HepG2 (cell line): ENCODE data around the gene C12orf43. TPM values are rescaled to one million over a fixed set of nuclear protein-coding genes. Genes with fewer than 3 reads are reported as not detected.
A peak's percentile ranks its signal among the peaks of the same experiment; 100 is the strongest.

ENCODE experiments used
- CENPT ChIP-seq: sonication (generic); formaldehyde crosslinking; IDR thresholded peaks from 2 replicates; pipeline ENCODE4 v1.8.0; 2022; ENCODE audit warnings: low read depth, mild to moderate bottlenecking, moderate library complexity, missing genetic modification reagents
- HIVEP1 ChIP-seq: sonication (generic); formaldehyde crosslinking; IDR thresholded peaks from 2 replicates; pipeline ENCODE4 v1.4.0; 2020; ENCODE audit warnings: mild to moderate bottlenecking, missing genetic modification reagents
- KDM1A ChIP-seq: IDR thresholded peaks from 2 replicates; pipeline ENCODE4 v1.6.1; 2016; ENCODE audit warnings: missing compliant biosample characterization
- KDM2A ChIP-seq: sonication (generic); formaldehyde crosslinking; IDR thresholded peaks from 2 replicates; pipeline ENCODE4 v1.4.0; 2020; ENCODE audit warnings: low read depth, missing genetic modification reagents, borderline replicate concordance
- PAWR ChIP-seq: sonication (generic); formaldehyde crosslinking; IDR thresholded peaks from 2 replicates; pipeline ENCODE4 v1.4.0; 2020; ENCODE audit warnings: missing genetic modification reagents, mild to moderate bottlenecking, borderline replicate concordance
- SIN3B ChIP-seq: fragments of 150-350 bp; IDR thresholded peaks from 2 replicates; pipeline ENCODE4 v1.6.1; 2014; ENCODE audit warnings: low read length
- SMYD3 ChIP-seq: sonication (generic); formaldehyde crosslinking; IDR thresholded peaks from 2 replicates; pipeline ENCODE4 v1.8.1; 2023; ENCODE audit warnings: mild to moderate bottlenecking, missing genetic modification reagents
- ZC3H13 ChIP-seq: sonication (generic); formaldehyde crosslinking; IDR thresholded peaks from 2 replicates; pipeline ENCODE4 v1.8.1; 2023; ENCODE audit warnings: mild to moderate bottlenecking, missing genetic modification reagents, moderate library complexity
- ZNF138 ChIP-seq: sonication (generic); formaldehyde crosslinking; IDR thresholded peaks from 2 replicates; pipeline ENCODE4 v1.5.0; 2020; ENCODE audit warnings: mild to moderate bottlenecking, low read depth, missing genetic modification reagents
- ZNF180 ChIP-seq: sonication (generic); formaldehyde crosslinking; IDR thresholded peaks from 2 replicates; pipeline ENCODE4 v1.4.0; 2020; ENCODE audit warnings: low read depth, missing genetic modification reagents, borderline replicate concordance
- ZNF362 ChIP-seq: sonication (generic); formaldehyde crosslinking; IDR thresholded peaks from 2 replicates; pipeline ENCODE4 v1.4.0; 2020; ENCODE audit warnings: missing genetic modification reagents, mild to moderate bottlenecking, borderline replicate concordance
- ZNF782 ChIP-seq: sonication (generic); formaldehyde crosslinking; IDR thresholded peaks from 2 replicates; pipeline ENCODE4 v1.4.0; 2020; ENCODE audit warnings: missing genetic modification reagents, mild to moderate bottlenecking, borderline replicate concordance
- polyA plus RNA-seq, 8 experiments: library from polyadenylated mRNA; depleted of rRNA in 3 of 8; stranded (reverse) in 7 of 8; unstranded in 1 of 8; fragments of >200 nt; fragmentation: Illumina TruSeq in 4 of 8; extraction: Trizol in 4 of 8; gene quantifications; 2 replicates each; pipeline versions ENCODE4 v1.2.1 to v1.2.3, GENCODE V29; 2011 to 2016; ENCODE audit warnings: low read depth in 4 of 8, missing spikeins in 1 of 8, mixed read lengths in 1 of 8; ENCODE audit not compliant: insufficient read depth in 1 of 8
- total RNA-seq, 5 experiments: library from RNA; depleted of rRNA; stranded (reverse); fragments of >200 nt; fragmentation: Illumina TruSeq; extraction: Trizol; gene quantifications; 2 replicates each; pipeline ENCODE4 v1.2.3, GENCODE V29; 2016; ENCODE audit warnings: low read depth in 1 of 5
- TF ChIP-seq, protein P1 (sequence below): sonication (generic); formaldehyde crosslinking; IDR thresholded peaks from 2 replicates; pipeline ENCODE4 v1.4.0; 2020; ENCODE audit warnings: mild to moderate bottlenecking, missing genetic modification reagents
- TF ChIP-seq, protein P2 (sequence below): IDR thresholded peaks from 2 replicates; pipeline ENCODE4 v1.6.1; 2012; ENCODE audit warnings: inconsistent platforms
- TF ChIP-seq, protein P3 (sequence below): sonication (generic); formaldehyde crosslinking; IDR thresholded peaks from 2 replicates; pipeline ENCODE4 v1.5.1; 2020; ENCODE audit warnings: missing genetic modification reagents, mild to moderate bottlenecking, borderline replicate concordance
- TF ChIP-seq, protein P4 (sequence below): sonication (generic); formaldehyde crosslinking; IDR thresholded peaks from 2 replicates; pipeline ENCODE4 v1.4.0; 2020; ENCODE audit warnings: mild to moderate bottlenecking, missing genetic modification reagents, borderline replicate concordance
- TF ChIP-seq, protein P5 (sequence below): sonication (generic); formaldehyde crosslinking; IDR thresholded peaks from 2 replicates; pipeline ENCODE4 v1.4.0; 2020; ENCODE audit warnings: missing genetic modification reagents

The C12orf43 gene
- total and polyA plus RNA-seq, 2 of the 13 experiments (the other 11 are each of a cell fraction or from before 2014, with no cell fraction given) = 7.9 to 11.1 TPM

DNA sequence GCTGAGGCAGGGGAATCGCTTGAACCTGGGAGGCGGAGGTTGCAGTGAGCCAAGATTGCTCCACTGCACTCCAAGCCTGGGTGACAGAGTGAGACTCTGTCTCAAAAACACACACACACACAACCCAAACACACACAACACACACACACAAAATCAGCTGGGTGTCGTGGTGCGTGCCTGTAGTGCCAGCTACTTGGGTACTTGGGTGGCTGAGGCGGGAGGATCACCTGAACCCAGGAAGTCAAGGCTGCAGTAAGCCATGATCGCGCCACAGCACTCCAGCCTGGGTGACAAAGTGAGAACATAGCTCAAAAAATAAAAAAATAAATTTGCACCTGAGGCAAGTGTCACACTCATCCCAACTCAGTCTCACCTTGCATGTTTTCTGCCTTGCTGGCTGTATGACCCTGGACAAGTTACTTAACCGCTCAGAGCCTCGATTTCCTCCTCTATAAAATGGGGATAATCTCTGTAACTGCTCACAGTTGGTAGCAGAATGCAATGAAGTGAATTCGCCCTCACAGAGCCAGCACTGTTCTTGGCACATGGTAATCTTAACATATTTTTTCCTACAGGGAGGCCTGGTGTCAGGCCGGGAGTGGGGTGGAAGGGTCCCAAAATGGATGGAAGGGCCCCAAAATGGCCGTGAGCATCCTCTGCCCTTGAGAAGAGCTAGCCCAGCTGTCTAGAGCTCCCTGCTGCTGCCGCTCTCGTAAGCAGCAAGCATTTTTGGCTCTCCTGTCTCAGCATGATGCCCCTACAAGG, 38.6 kb downstream of the C12orf43 start (continued):
- TF ChIP-seq, protein P1, sequence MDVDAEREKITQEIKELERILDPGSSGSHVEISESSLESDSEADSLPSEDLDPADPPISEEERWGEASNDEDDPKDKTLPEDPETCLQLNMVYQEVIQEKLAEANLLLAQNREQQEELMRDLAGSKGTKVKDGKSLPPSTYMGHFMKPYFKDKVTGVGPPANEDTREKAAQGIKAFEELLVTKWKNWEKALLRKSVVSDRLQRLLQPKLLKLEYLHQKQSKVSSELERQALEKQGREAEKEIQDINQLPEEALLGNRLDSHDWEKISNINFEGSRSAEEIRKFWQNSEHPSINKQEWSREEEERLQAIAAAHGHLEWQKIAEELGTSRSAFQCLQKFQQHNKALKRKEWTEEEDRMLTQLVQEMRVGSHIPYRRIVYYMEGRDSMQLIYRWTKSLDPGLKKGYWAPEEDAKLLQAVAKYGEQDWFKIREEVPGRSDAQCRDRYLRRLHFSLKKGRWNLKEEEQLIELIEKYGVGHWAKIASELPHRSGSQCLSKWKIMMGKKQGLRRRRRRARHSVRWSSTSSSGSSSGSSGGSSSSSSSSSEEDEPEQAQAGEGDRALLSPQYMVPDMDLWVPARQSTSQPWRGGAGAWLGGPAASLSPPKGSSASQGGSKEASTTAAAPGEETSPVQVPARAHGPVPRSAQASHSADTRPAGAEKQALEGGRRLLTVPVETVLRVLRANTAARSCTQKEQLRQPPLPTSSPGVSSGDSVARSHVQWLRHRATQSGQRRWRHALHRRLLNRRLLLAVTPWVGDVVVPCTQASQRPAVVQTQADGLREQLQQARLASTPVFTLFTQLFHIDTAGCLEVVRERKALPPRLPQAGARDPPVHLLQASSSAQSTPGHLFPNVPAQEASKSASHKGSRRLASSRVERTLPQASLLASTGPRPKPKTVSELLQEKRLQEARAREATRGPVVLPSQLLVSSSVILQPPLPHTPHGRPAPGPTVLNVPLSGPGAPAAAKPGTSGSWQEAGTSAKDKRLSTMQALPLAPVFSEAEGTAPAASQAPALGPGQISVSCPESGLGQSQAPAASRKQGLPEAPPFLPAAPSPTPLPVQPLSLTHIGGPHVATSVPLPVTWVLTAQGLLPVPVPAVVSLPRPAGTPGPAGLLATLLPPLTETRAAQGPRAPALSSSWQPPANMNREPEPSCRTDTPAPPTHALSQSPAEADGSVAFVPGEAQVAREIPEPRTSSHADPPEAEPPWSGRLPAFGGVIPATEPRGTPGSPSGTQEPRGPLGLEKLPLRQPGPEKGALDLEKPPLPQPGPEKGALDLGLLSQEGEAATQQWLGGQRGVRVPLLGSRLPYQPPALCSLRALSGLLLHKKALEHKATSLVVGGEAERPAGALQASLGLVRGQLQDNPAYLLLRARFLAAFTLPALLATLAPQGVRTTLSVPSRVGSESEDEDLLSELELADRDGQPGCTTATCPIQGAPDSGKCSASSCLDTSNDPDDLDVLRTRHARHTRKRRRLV (CRISPR knock-in tag) = no peak
- TF ChIP-seq, protein P2, sequence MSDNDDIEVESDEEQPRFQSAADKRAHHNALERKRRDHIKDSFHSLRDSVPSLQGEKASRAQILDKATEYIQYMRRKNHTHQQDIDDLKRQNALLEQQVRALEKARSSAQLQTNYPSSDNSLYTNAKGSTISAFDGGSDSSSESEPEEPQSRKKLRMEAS = no peak
- TF ChIP-seq ZNF138 (CRISPR knock-in tag) (0 out of 2 replicates have a peak, but pooled peaks have one; percentile 51), PAWR (CRISPR knock-in tag) (0 out of 2 replicates have a peak, but pooled peaks have one; percentile 16), ZC3H13 (CRISPR knock-in tag) (no peak), HIVEP1 (no peak), CENPT (0 out of 2 replicates have a peak, but pooled peaks have one; percentile 77), ZNF782 (0 out of 2 replicates have a peak, but pooled peaks have one; percentile 5), KDM1A (CRISPR knock-in tag) (peak; percentile 62), KDM2A (no peak), ZNF180 (CRISPR knock-in tag) (no peak), SMYD3 (0 out of 2 replicates have a peak, but pooled peaks have one; percentile 34), ZNF362 (CRISPR knock-in tag) (no peak), SIN3B (no peak)
- TF ChIP-seq, protein P3, sequence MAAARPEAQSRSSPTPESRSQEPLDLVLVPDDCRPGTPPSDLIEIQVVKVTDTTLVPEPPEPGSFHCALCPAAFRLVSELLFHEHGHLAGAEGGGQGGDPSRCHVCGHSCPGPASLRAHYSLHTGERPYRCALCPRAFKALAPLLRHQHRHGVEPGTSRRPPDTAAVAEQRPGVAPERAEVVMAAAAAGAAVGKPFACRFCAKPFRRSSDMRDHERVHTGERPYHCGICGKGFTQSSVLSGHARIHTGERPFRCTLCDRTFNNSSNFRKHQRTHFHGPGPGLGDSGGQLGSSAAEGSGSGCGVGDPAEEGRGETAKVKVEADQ (CRISPR knock-in tag) = peak; percentile 19; the same call in 1 of the 2 replicates
- TF ChIP-seq, protein P4, sequence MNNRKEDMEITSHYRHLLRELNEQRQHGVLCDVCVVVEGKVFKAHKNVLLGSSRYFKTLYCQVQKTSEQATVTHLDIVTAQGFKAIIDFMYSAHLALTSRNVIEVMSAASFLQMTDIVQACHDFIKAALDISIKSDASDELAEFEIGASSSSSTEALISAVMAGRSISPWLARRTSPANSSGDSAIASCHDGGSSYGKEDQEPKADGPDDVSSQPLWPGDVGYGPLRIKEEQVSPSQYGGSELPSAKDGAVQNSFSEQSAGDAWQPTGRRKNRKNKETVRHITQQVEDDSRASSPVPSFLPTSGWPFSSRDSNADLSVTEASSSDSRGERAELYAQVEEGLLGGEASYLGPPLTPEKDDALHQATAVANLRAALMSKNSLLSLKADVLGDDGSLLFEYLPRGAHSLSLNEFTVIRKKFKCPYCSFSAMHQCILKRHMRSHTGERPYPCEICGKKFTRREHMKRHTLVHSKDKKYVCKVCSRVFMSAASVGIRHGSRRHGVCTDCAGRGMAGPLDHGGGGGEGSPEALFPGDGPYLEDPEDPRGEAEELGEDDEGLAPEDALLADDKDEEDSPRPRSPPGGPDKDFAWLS (CRISPR knock-in tag) = no peak
- TF ChIP-seq, protein P5, sequence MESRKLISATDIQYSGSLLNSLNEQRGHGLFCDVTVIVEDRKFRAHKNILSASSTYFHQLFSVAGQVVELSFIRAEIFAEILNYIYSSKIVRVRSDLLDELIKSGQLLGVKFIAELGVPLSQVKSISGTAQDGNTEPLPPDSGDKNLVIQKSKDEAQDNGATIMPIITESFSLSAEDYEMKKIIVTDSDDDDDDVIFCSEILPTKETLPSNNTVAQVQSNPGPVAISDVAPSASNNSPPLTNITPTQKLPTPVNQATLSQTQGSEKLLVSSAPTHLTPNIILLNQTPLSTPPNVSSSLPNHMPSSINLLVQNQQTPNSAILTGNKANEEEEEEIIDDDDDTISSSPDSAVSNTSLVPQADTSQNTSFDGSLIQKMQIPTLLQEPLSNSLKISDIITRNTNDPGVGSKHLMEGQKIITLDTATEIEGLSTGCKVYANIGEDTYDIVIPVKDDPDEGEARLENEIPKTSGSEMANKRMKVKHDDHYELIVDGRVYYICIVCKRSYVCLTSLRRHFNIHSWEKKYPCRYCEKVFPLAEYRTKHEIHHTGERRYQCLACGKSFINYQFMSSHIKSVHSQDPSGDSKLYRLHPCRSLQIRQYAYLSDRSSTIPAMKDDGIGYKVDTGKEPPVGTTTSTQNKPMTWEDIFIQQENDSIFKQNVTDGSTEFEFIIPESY = peak; percentile 4; the same call in 1 of the 2 replicates
